Measurements from ENCODE around the gene PPM1L.

Gene PPM1L

DNA sequence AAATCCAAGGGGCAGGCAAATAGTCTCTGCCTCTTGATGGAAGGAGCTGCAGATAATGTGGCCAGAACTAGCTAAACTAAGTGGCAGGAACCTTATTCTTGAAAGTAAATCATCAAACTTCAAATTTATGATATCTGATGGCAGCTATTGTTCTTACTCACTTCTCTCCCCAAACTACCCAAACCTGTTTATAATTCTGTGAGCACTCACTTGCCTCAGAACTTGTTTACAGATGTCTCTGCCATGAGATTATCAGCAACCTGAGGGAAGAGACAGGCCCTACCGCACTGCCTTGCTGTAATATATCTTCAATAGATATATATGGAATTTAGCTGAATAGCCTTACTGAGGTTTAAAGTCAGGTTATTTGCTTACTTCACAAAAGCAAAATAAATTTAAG lies 351.3 kb downstream of the PPM1L start:
- DNase-seq, result no peak

DNA sequence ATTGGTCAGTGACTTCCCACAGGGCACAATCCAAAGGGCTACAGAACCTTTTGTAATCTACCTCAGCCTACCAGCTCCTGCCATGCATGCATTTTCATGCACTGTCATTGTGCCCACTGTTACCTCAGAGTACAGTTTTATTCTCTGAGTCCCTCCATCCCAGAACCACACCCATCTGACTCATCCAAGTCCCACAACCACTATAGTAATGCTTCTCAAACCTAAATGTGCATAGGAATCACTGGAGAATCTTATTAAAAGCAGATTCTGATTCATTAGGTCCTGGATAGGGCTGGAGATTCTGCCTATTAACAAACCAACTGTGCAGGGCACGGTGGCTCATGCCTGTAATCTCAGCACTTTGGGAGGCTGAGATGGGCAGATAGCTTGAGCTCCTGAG lies 352.8 kb downstream of the PPM1L start:
- DNase-seq, result no peak

DNA sequence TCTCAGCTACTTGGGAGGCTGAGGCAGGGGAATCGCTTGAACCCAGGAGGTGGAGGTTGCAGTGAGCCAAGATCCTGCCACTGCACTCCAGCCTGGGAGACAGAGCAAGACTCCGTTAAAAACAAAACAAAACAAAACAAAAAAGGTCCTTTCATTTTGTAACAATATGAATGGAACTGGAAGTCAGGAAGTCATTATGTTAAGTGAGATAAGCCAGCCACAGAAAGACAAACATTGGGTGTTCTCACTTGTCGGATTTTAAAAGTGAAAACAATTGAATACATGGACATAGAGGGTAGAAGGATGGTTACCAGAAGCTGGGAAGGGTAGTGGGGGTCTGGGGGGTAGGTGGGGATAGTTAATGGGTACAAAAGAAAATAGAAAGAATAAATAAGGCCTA lies 361.6 kb downstream of the PPM1L start:
- no peak for DNase-seq

DNA sequence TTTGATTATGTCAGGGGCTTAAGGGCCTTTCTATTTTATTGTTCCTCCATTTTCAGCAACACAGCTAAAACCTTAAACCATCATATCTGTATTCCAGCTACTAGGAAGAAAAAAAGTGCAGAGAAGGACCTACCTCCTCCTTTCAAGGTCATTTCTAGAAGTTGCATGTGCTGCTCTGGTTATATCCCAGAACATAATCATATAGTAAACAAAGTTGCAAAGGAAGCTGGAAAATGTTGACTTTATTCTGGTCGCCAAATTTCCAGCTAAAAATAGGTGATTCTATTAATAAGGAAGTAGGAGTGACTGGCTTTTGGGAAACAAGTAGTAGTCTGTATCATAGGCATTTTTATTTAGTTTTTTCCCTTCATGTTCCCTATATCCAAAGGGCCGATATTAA lies 370.5 kb downstream of the PPM1L start:
- DNase-seq, result no peak

Data from DMS 273 treated with DMSO at 0.1 percent for 48 hours (cell line).